ENCODE results near the gene AP4M1.

DNA sequence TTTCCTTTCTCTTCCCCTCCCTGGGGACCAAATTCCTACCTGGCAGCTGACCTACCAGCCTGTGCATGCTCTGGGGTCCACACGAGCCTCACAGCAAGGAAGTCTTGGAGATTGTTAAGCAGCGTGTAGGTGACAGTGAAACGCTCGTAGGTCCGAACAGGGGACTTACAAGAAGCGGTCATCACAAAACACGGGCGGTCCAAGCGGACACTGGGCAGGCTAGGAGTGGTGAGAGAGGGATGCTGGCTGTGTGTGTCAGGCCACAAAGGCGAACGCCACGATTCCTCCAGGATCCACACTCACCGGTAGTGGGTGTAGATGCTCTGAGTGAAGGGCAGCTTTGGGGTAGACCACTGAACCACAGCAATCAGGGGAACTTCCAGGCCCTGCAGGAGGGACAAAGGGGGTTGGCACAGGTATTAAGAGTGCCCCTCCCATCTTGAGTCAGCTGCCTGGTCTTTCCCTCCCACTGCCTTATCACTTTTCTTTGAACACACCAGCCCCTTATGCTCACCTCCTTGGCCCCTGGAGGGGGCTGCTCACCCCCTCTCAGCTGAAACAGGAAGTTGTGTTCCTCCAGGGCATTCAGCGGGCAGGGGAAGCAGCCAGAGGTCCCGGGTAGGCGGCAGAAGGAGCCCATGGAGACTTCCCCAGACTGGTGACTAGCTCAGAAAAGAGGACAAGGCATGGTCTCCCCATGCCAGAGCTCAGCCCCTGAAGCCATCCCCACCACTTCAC lies 55.1 kb downstream of the AP4M1 start:
- TF ChIP-seq, protein P1, sequence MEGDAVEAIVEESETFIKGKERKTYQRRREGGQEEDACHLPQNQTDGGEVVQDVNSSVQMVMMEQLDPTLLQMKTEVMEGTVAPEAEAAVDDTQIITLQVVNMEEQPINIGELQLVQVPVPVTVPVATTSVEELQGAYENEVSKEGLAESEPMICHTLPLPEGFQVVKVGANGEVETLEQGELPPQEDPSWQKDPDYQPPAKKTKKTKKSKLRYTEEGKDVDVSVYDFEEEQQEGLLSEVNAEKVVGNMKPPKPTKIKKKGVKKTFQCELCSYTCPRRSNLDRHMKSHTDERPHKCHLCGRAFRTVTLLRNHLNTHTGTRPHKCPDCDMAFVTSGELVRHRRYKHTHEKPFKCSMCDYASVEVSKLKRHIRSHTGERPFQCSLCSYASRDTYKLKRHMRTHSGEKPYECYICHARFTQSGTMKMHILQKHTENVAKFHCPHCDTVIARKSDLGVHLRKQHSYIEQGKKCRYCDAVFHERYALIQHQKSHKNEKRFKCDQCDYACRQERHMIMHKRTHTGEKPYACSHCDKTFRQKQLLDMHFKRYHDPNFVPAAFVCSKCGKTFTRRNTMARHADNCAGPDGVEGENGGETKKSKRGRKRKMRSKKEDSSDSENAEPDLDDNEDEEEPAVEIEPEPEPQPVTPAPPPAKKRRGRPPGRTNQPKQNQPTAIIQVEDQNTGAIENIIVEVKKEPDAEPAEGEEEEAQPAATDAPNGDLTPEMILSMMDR (conservative IDR thresholded peaks at IDR 0.05; ENCODE audit: low read length) = no peak
- no peak for TF ChIP-seq EZH2phosphoT487 (IDR thresholded peaks at IDR 0.05; ENCODE audit: borderline replicate concordance, low read depth, low read length)

All from OCI-LY7 (cell line).